ENCODE measurements around the gene PGAM5. TPM values are rescaled to one million over a fixed set of nuclear protein-coding genes. Genes with fewer than 3 reads are reported as not detected.

Gene PGAM5
- polyA plus RNA-seq (ENCODE audit: insufficient read length) = 20.7 TPM

DNA sequence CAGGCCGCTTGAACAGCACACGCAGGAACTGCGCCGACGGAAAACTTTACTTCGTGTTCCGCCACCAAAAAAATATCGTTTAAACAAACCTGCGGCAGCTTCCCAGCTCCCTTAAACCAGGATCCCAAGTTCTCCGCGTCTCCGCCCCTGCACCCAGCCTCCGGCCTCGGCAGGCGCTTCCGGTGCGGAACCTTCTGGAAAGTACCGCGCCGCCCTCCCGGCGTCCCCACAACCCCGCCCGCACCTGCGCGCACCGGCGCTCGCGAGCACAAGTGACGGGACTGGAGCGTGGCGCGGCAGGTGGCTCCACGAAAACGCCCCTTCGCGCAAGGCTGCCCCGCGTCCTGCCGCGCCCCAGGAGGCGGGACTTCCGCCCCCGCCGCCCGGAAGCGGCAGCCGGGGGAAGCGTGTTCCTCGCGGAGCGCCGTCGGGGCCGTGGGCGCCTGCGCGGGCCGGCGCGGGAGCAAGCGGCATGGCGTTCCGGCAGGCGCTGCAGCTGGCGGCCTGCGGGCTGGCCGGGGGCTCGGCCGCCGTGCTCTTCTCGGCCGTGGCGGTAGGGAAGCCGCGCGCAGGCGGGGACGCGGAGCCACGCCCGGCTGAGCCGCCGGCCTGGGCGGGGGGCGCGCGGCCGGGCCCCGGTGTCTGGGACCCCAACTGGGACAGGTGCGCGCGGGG, at the start of gene PGAM5:
Gene PGAM5 (plus strand): TSS at position 438 of the 675 bp plus-strand sequence. CDS start 35 bp downstream, at position 473.
- peak; percentile 67 for DNase-seq (ENCODE audit: low read depth)

DNA sequence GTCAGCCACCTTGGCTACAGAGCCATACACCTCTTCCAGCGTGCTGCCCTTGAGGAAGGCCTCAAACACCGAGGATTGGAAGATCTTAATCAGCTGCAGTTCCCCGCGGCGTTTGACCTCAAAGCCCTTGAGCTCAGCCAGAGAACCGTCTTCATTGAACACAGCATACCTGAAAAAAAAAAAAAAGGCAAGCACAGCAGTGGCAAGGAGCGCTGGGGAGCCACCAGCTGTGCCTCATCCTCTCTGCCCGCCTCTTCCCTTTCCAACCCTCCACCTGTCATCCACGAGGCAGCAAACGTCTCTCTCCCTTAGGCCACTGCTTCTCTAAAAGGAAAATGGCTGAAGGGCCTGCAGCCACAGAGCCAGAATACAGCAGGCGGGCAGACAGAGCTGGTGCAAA, 49.6 kb upstream of the PGAM5 start:
- DNase-seq (ENCODE audit: low read depth) = no peak

DNA sequence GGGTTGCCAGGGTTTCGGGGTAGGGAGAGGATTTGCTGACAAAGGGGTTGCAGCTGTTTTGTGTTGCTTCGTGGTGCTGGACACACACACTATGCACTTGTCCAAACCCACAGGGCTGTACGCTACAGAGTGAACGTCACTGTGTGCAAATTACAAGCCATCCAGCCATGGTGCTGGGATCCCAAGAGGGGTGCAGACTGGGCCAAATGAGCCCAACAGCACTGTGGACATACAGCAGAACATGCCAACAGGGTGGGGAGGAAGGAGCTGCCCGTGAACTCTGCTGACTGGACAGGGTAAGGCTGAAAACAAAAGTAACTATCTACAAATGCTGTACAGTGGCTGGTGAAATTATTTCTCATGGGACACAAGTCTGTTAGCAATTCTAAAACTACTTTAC, 48.7 kb upstream of the PGAM5 start:
- DNase-seq (ENCODE audit: low read depth) = no peak

DNA sequence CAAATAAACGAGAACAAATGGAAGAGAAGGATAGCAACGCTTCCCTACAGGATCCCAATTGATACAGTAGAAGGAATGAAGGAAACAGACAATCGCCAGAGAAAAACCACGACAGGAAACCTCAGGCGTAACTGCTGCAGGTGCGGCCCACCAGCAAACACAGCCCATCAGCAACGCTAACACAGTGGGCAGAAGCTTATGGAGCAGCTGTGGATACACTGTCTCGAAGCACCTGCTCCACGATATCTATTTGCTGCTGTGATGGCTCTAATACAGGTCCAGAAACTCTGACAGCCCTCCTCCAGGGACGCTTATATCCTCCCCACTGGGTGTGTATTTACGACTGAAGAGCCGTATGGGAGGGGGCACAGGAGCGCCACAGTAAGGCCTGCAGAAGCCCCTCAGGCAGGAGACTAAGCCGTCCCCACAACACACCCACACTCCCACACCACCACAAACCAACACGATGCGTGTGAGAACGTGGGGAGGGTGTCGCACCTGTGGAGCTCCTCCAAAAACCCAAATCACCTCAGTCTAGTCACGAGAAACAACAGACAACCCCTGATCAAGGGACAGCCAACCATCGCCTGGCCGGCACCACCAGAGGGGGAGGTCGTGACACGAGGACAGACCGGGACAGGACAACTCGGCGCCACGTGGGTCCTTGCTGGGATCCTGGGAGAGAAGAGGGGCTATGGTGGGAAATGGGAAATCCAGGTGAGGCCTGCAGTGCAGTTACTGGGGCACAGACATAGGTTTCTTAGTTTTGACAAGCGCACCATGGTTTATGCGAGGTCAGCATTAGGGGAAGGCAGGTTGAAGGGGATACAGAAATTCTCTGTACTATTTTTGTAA, 47.5 kb upstream of the PGAM5 start:
- DNase-seq (ENCODE audit: low read depth) = no peak

- no peak for DNase-seq (ENCODE audit: low read depth)
These were observed 46.2 kb upstream of the PGAM5 start for GRCh38 chr12:132664206-132665148.

DNA sequence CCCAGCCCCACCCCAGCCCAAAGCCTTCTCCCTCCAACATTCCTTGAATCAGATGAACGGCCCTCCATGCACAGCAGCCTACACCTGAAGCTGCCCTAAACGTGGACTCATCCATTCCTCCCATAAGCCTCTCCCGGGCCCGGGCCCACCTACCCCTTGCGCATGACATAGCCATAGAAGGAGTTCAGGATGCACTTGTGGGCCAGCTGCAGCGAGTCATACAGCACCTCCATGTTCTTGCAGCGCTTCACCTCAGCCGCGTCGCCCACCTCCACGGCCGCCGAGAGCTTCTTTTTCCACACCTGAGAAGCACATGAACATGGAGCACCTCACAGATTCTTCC, 45.5 kb upstream of the PGAM5 start:
- DNase-seq (ENCODE audit: low read depth) = no peak

DNA sequence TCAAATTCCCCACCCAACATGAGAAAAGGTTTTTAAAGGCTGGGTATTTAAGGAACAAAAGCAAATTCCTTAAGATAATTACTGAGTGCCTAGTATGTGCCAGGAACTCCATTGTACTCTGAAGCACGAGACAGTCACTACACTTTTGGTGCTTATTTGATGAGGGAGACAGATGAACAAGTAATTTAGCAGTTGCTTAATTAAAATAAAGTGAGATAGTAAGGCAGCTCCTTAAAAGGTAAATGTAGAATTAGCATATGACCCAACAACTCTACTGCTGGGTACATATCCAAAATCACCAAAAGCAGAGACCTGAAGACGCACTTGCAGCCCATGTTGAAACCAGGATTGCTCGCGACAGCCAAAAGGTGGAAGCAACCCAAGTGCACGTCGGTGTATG, 44.8 kb upstream of the PGAM5 start:
- DNase-seq (ENCODE audit: low read depth) = no peak

- DNase-seq (ENCODE audit: low read depth) = no peak
These were observed 42.2 kb upstream of the PGAM5 start for GRCh38 chr12:132668191-132669088.

- DNase-seq (ENCODE audit: low read depth) = no peak
These were observed 41.3 kb upstream of the PGAM5 start for GRCh38 chr12:132669166-132669879.

DNA sequence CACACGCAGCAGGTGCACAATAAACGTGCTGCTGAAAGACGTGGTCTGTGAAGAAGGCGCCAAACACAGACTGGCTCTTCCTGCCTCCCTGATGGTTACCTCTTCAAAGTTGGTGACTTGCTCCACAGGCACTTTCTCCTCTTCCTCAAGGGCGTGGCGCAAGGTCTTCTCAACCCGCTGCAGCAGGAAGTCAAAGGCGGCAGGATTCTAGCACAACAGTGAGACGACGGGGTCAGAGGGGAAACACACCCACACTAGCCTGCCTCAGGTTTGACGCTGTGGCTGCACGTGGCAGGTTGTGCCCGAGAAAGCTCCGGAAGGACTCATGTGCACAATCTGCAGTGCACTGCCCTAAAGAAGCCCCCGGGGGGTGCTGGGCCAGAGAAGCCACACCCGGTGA, 38.5 kb upstream of the PGAM5 start:
- no peak for DNase-seq (ENCODE audit: low read depth)

DNA sequence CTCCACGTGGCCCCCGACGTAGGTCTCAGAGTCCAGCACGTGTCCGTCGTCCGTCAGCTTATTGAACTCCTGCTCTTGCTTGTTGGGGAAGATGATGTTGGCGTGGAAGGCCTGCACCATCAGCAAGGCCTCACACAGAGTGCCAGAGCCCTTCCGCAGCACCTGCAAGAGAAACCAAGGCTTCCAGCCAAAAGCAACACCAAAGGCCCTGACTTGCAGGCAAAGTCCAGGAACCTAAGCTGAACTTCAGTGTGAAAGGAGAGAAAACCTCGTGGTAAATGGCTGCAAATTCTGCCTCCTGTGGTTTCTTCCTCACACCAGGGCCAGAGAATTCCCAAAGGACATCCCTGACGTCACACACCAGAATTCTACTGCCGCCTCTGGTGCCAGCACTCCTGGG, 38.0 kb upstream of the PGAM5 start:
- no peak for DNase-seq (ENCODE audit: low read depth)

DNA sequence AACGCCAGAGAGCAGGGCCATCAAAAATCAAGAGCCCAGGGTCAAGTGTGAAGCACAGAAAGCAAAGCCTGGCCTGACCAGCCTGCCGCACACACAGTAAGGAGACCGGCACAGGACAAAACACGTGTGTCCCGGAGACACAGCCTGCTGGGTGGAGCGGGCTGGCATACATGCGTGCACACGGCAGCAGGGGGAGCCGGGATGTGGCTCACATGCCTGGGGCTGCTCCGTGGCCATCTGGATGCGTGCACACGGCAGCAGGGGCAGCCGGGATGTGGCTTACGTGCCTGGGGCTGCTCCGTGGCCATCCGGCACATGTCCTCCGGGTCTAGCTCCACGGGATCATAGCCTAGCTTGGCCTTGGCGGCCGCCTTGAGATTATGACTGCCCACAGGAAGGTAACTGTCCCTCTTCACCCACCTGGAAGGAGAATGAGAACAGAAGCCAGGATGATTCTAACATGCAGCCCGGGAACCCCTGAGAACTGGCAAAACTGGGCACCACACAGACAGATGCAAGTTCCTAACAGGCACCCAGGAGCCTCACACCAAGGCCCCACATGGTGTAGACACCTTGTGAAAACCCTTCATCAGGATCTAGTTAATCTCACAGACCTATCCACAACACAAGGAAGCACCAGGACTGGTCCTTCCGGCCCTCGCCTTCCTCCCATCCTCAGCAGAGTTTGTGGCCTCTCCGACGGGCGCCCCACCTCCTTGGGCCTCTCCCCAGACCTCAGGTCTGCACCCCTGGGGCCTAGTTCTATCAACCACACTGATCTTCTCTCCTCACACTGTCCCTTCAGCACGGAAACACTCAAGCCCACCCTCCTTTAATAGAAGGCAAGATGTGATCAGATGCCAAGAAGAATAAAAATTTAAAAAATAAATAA, 37.1 kb upstream of the PGAM5 start:
- no peak for DNase-seq (ENCODE audit: low read depth)

DNA sequence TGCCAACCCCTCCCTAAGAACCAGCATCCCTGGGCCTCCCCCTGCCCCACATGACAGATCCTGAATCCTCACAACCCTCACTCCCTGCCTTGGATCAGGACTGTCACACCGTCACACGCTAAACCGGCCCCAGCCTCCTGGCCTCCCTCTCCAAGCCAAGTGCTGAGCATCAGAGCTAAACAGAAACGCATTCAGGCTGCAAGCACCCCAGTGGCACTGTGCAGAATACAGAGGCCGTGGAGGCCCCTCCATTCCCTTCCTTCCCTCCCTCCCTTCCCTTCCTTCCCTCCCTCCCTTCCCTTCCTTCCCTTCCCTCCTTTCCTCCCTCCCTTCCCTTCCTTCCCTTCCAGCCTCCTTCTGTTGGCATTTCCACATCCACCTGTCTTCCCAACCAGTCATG, 36.1 kb upstream of the PGAM5 start:
- no peak for DNase-seq (ENCODE audit: low read depth)

- no peak for DNase-seq (ENCODE audit: low read depth)
These were observed 34.7 kb upstream of the PGAM5 start for GRCh38 chr12:132675757-132676432.

GRCh38 chr12:132677492-132677891, 33.1 kb upstream of the PGAM5 start:
- no peak for DNase-seq (ENCODE audit: low read depth)

- DNase-seq (ENCODE audit: low read depth) = no peak
These were observed 25.2 kb upstream of the PGAM5 start for GRCh38 chr12:132685400-132685799.

DNA sequence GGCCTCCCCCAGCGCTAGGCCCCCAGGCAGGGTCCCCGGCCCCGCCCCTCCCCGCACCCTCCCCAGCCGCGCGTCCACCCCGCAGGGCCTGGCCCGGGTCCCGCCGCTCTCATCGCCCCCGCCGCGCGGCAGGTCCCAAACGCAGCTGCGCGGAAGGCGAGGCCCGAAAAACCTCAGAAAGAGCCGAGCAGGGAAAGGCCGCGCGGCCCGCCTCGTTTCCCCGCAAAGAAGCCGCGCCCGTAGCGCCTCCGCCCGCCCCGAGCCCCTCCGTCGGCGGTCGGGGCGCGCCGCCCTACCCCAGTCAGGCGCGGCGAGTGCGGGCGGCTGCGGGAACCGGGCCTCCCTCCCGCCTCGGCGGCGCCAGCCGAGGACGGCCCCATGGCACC, 23.8 kb upstream of the PGAM5 start:
- no peak for DNase-seq (ENCODE audit: low read depth)

- DNase-seq (ENCODE audit: low read depth) = peak; percentile 75
These were observed 23.2 kb upstream of the PGAM5 start, which contains the start of the genes POLE and PXMP2 for GRCh38 chr12:132687211-132688164. POLE (minus strand) TSS chr12:132687342; CDS start chr12:132687315, 27 bp downstream. PXMP2 (plus strand) TSS chr12:132687587; CDS start chr12:132687671, 84 bp downstream.
